D721Med (cell line): ENCODE measurements around the gene PSKH1.

Experiments
- DNase-seq: peaks from one replicate; pipeline ENCODE4 v3.0.0; 2011; ENCODE audit warnings: low spot score; ENCODE audit not compliant: insufficient read length
- FAIRE-seq: peaks from 2 replicates; lab custom pipeline; 2011; peaks lifted over from hg19 to GRCh38; lab: Jason Lieb, UNC
- TF ChIP-seq, protein P1 (sequence below): IDR thresholded peaks from 2 replicates; pipeline ENCODE4 v1.5.1; 2012; ENCODE audit warnings: mild to moderate bottlenecking, control low read depth; ENCODE audit not compliant: insufficient read depth; ENCODE audit errors: missing control alignments

Gene PSKH1

DNA sequence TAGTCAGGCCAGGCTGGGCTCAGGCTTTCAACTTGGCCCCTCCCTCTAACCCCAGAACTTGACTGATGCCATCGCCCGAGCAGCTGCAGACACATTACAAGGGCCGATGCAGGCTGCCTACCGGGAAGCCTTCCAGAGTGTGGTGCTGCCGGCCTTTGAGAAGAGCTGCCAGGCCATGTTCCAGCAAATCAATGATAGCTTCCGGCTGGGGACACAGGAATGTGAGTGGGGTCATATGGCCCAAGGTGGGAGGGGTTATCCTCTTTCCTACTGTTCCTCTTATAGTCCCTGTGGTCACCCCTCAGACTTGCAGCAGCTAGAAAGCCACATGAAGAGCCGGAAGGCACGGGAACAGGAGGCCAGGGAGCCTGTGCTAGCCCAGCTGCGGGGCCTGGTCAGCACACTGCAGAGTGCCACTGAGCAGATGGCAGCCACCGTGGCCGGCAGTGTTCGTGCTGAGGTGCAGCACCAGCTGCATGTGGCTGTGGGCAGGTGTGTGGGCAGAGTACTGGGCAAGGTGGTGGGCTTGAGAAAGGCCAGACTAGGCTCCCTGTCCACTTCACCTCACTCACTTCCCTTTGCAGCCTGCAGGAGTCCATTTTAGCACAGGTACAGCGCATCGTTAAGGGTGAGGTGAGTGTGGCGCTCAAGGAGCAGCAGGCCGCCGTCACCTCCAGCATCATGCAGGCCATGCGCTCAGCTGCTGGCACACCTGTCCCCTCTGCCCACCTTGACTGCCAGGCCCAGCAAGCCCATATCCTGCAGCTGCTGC, 10.5 kb upstream of the PSKH1 start:
- FAIRE-seq (no peak), DNase-seq (no peak)
- TF ChIP-seq, protein P1, sequence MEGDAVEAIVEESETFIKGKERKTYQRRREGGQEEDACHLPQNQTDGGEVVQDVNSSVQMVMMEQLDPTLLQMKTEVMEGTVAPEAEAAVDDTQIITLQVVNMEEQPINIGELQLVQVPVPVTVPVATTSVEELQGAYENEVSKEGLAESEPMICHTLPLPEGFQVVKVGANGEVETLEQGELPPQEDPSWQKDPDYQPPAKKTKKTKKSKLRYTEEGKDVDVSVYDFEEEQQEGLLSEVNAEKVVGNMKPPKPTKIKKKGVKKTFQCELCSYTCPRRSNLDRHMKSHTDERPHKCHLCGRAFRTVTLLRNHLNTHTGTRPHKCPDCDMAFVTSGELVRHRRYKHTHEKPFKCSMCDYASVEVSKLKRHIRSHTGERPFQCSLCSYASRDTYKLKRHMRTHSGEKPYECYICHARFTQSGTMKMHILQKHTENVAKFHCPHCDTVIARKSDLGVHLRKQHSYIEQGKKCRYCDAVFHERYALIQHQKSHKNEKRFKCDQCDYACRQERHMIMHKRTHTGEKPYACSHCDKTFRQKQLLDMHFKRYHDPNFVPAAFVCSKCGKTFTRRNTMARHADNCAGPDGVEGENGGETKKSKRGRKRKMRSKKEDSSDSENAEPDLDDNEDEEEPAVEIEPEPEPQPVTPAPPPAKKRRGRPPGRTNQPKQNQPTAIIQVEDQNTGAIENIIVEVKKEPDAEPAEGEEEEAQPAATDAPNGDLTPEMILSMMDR: no peak

DNA sequence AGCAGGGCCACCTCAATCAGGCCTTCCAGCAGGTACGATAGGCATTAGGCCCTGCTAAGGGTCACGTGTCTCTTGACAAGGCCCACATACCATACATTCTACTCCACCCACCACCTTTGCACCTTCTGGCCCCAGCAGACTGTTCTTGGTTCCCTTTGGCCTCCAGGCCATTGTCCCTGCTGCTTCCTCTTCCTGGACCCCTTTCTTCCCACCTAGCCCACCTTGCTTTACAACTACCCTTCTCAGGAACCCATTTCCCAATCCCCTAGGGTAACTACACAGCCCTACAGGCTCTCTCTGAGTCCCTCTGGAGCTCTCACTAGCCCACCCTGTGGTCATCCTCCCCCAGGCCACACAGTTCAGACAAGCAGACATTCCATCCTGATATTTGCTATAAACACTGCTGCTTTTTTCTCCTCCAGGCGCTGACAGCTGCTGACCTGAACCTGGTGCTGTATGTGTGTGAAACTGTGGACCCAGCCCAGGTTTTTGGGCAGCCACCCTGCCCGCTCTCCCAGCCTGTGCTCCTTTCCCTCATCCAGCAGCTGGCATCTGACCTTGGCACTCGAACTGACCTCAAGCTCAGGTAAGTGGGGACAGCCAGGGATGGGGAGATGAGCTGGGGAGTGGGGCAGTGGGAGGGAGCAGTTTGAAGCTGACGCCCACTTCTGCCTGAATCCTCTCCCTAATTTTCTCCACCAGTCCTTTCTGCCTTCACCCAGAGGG, 9.7 kb upstream of the PSKH1 start:
- TF ChIP-seq, protein P1: no peak
- DNase-seq (no peak), FAIRE-seq (no peak)

DNA sequence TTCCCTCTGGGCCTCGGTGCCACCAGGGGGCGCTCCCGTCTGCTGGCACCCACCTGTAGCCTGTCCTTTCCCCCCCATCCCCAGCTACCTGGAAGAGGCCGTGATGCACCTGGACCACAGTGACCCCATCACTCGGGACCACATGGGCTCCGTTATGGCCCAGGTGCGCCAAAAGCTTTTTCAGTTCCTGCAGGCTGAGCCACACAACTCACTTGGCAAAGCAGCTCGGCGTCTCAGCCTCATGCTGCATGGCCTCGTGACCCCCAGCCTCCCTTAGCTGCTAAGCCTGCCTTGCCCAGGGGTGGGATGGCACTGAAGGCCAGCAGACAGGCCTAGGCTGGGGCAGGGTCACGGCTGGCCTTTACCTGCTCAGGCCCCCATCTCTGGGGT, 9.2 kb upstream of the PSKH1 start:
- DNase-seq (peak; percentile 53), FAIRE-seq (no peak)
- TF ChIP-seq, protein P1: peak; percentile 71

DNA sequence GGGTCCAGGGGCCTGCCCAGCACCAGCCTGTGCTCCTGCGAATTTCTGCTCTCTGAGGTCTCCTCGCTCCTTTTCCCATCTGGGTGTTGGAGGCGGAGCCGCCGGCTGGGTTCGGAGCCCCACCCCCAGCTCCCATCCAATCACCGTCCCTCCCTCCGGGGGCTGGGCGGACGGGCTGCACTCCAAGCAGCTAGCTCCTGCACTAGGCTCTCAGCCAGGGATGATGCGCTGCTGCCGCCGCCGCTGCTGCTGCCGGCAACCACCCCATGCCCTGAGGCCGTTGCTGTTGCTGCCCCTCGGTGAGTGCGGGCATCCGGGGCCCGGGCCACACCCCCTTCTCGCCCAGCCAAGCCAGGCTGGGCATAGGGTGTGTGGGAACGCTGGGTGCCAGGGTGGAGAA, 8.4 kb upstream of the PSKH1 start, which contains the start of gene NRN1L:
NRN1L (plus strand) TSS at position 202 of the 400 bp plus-strand sequence; CDS start at position 221, 19 bp downstream.
- FAIRE-seq (no peak), DNase-seq (peak; percentile 65)
- TF ChIP-seq, protein P1: no peak

DNA sequence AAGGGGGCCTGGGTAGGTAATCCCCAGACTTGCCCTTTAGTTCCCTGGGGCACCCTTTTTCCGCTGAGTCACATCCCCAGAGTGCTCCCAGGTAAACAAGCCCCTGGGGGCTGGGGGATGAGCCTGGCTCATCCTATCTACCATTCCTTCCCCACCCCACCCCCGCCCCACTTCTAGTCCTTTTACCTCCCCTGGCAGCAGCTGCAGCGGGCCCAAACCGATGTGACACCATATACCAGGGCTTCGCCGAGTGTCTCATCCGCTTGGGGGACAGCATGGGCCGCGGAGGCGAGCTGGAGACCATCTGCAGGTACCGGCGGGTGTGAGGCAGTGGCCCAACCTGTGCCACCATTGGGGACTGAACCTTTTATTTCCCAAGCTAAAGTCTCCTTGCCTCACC, 7.5 kb upstream of the PSKH1 start:
- no peak for DNase-seq
- TF ChIP-seq, protein P1: no peak
- no peak for FAIRE-seq

DNA sequence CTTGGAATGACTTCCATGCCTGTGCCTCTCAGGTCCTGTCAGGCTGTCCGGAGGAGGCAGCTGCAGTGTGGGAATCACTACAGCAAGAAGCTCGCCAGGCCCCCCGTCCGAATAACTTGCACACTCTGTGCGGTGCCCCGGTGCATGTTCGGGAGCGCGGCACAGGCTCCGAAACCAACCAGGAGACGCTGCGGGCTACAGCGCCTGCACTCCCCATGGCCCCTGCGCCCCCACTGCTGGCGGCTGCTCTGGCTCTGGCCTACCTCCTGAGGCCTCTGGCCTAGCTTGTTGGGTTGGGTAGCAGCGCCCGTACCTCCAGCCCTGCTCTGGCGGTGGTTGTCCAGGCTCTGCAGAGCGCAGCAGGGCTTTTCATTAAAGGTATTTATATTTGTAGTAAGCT, 7.1 kb upstream of the PSKH1 start:
- TF ChIP-seq, protein P1: no peak
- no peak for FAIRE-seq
- no peak for DNase-seq
